Smooth muscle cell (in vitro differentiated cells): Measurements from ENCODE around the gene SLC25A13. TPM values are rescaled to one million over a fixed set of nuclear protein-coding genes. Genes with fewer than 3 reads are reported as not detected.
"Not testable (repeated sequence)": the region's sequence is repeated elsewhere in the genome, so short reads cannot be mapped to it uniquely, and the experiment has no call there.

Source experiments
- DNase-seq: peaks from one replicate; lab custom pipeline; 2025; ENCODE audit not compliant: unreplicated experiment; lab: John Stamatoyannopoulos, UW
- H2AFZ ChIP-seq: fragments of 200-600 bp; sonication (generic); 2 replicates; pipeline ENCODE4 v1.6.0; 2016; ENCODE audit warnings: antibody characterized with exemption, low read depth, mild to moderate bottlenecking
- H3F3A ChIP-seq: fragments of 200-600 bp; sonication (generic); 2 replicates; pipeline ENCODE4 v1.6.0; 2017; ENCODE audit warnings: antibody characterized with exemption, low read depth
- H3K27ac ChIP-seq: fragments of 200-600 bp; sonication (generic); 2 replicates; pipeline ENCODE4 v1.5.1; 2016; ENCODE audit warnings: low read depth, mild to moderate bottlenecking
- H3K27me3 ChIP-seq: fragments of 200-600 bp; sonication (generic); 2 replicates; pipeline ENCODE4 v1.6.1; 2016; ENCODE audit warnings: low read depth, mild to moderate bottlenecking
- H3K36me3 ChIP-seq: fragments of 200-600 bp; sonication (generic); 2 replicates; pipeline ENCODE4 v1.5.1; 2016; ENCODE audit warnings: low read depth
- H3K4me1 ChIP-seq: fragments of 200-600 bp; sonication (generic); 2 replicates; pipeline ENCODE4 v1.5.1; 2016; ENCODE audit warnings: low read depth
- H3K4me2 ChIP-seq: fragments of 200-600 bp; sonication (generic); 2 replicates; pipeline ENCODE4 v1.6.0; 2016; ENCODE audit warnings: mild to moderate bottlenecking
- H3K4me3 ChIP-seq: fragments of 200-600 bp; sonication (generic); 2 replicates; pipeline ENCODE4 v1.5.1; 2016; ENCODE audit warnings: mild to moderate bottlenecking
- H3K79me2 ChIP-seq: fragments of 200-600 bp; sonication (generic); 2 replicates; pipeline ENCODE4 v1.6.0; 2016; ENCODE audit warnings: low read depth, mild to moderate bottlenecking
- H3K9ac ChIP-seq: fragments of 200-600 bp; sonication (generic); 2 replicates; pipeline ENCODE4 v1.6.0; 2016; ENCODE audit warnings: low read depth
- H3K9me3 ChIP-seq: fragments of 200-600 bp; sonication (generic); replicated peaks from 2 replicates; pipeline ENCODE4 v1.5.1; 2016; ENCODE audit warnings: low read depth
- H4K20me1 ChIP-seq: fragments of 200-600 bp; sonication (generic); 2 replicates; pipeline ENCODE4 v1.6.0; 2016; ENCODE audit warnings: low read depth
- WGBS: methylation state at CpG from one replicate; pipeline ENCODE4 v1.1.7; 2016; ENCODE audit warnings: low lambda C conversion rate; 5-methylcytosine and 5-hydroxymethylcytosine counted together
- polyA plus RNA-seq: library from polyadenylated mRNA; unstranded; fragments of >200 nt; fragmentation: Nextera tagmentation; extraction: Ambion mirVana; gene quantifications from 2 replicates; pipeline ENCODE4 v1.2.1, GENCODE V29; 2016
- total RNA-seq: library from RNA; depleted of rRNA; stranded (reverse); fragments of >200 nt; gene quantifications from 2 replicates; pipeline ENCODE4 v1.2.3, GENCODE V29; 2014
- TF ChIP-seq, protein P1 (sequence below): fragments of 200-600 bp; sonication (generic); IDR thresholded peaks from 2 replicates; pipeline ENCODE4 v1.5.1; 2017; ENCODE audit warnings: borderline replicate concordance, mild to moderate bottlenecking, antibody characterized with exemption; ENCODE audit not compliant: insufficient read depth, poor library complexity, severe bottlenecking

Gene SLC25A13
- total and polyA plus RNA-seq, 2 experiments from 2014 or later: 28.0 to 48.2 TPM

GRCh38 chr7:96330193-96330592 lies 8.3 kb upstream of the SLC25A13 start:
- H3K79me2 ChIP-seq: no peaks in the 10 kb centered on the region
- H3K4me1 ChIP-seq: no peaks in the 10 kb centered on the region
- H2AFZ ChIP-seq: peak overlapping the region; percentile 42
- no peak overlapping the region for H3K4me2 ChIP-seq
- no peak overlapping the region for H3K27ac ChIP-seq
- DNase-seq: no peak
- H3K9me3 ChIP-seq: no peaks in the 10 kb centered on the region
- 89% methylated on average over 2 of the region's 2 CpGs for WGBS
- no peaks in the 10 kb centered on the region for H3K27me3 ChIP-seq
- H3K36me3 ChIP-seq: no peaks in the 10 kb centered on the region
- no peaks in the 10 kb centered on the region for H4K20me1 ChIP-seq
- TF ChIP-seq, protein P1, sequence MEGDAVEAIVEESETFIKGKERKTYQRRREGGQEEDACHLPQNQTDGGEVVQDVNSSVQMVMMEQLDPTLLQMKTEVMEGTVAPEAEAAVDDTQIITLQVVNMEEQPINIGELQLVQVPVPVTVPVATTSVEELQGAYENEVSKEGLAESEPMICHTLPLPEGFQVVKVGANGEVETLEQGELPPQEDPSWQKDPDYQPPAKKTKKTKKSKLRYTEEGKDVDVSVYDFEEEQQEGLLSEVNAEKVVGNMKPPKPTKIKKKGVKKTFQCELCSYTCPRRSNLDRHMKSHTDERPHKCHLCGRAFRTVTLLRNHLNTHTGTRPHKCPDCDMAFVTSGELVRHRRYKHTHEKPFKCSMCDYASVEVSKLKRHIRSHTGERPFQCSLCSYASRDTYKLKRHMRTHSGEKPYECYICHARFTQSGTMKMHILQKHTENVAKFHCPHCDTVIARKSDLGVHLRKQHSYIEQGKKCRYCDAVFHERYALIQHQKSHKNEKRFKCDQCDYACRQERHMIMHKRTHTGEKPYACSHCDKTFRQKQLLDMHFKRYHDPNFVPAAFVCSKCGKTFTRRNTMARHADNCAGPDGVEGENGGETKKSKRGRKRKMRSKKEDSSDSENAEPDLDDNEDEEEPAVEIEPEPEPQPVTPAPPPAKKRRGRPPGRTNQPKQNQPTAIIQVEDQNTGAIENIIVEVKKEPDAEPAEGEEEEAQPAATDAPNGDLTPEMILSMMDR: no peak
- no peak overlapping the region for H3K9ac ChIP-seq
- no peak overlapping the region for H3K4me3 ChIP-seq
- no peaks in the 10 kb centered on the region for H3F3A ChIP-seq

GRCh38 chr7:96329241-96329640 lies 7.3 kb upstream of the SLC25A13 start:
- no peaks in the 10 kb centered on the region for H3K4me1 ChIP-seq
- no peak overlapping the region for H3K4me3 ChIP-seq
- 82% methylated on average over 1 of the region's 1 CpG for WGBS
- no peaks in the 10 kb centered on the region for H3K27me3 ChIP-seq
- TF ChIP-seq, protein P1: no peak
- no peak overlapping the region for H3K4me2 ChIP-seq
- no peak for DNase-seq
- no peaks in the 10 kb centered on the region for H3F3A ChIP-seq
- H3K27ac ChIP-seq: no peak overlapping the region
- no peaks in the 10 kb centered on the region for H3K36me3 ChIP-seq
- no peaks in the 10 kb centered on the region for H3K9me3 ChIP-seq
- H3K9ac ChIP-seq: no peak overlapping the region
- H2AFZ ChIP-seq: no peak overlapping the region
- H4K20me1 ChIP-seq: no peaks in the 10 kb centered on the region
- no peaks in the 10 kb centered on the region for H3K79me2 ChIP-seq

DNA sequence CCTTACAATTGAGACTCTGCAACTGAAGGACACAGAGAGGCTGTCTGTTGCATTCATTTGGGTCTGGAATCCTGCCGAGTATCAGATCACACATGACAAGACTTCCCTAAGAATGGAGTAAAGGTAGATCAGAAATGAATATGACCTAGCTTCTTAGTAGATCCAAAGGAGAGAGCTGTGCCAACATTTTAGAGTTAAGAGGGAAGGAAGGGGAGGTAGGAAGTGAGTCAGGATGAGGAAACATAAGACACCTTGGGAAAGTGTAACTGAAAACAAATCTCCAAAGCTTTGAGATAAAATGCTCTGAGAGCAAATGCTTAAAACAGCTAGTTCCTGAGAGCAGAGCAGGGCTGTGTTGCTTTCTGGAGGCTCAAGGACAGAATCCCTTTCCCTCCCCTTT lies 6.1 kb upstream of the SLC25A13 start:
- no peak for DNase-seq
- Histone ChIP-seq H4K20me1 (no peaks in the 10 kb centered on the region), H3K4me2 (no peak overlapping the region), H3K36me3 (no peaks in the 10 kb centered on the region), H3K9ac (no peak overlapping the region), H3F3A (no peaks in the 10 kb centered on the region), H3K79me2 (no peaks in the 10 kb centered on the region), H3K4me1 (no peaks in the 10 kb centered on the region), H2AFZ (no peak overlapping the region), H3K4me3 (no peak overlapping the region), H3K9me3 (no peaks in the 10 kb centered on the region), H3K27ac (no peak overlapping the region), H3K27me3 (no peaks in the 10 kb centered on the region)
- WGBS: 88% methylated on average over 1 of the region's 1 CpG
- TF ChIP-seq, protein P1: no peak

- Histone ChIP-seq H3K9ac (no peak overlapping the region), H3K4me1 (no peaks in the 10 kb centered on the region), H3K79me2 (no peaks in the 10 kb centered on the region), H3K4me2 (no peak overlapping the region), H3F3A (no peaks in the 10 kb centered on the region), H3K27ac (no peak overlapping the region), H3K36me3 (no peaks in the 10 kb centered on the region), H4K20me1 (no peaks in the 10 kb centered on the region), H3K9me3 (no peaks in the 10 kb centered on the region), H2AFZ (no peak overlapping the region), H3K27me3 (no peaks in the 10 kb centered on the region), H3K4me3 (no peak overlapping the region)
- TF ChIP-seq, protein P1: no peak
- no peak for DNase-seq
- WGBS: 99% methylated on average over 3 of the region's 3 CpGs
Measured at GRCh38 chr7:96327429-96327828, 5.5 kb upstream of the SLC25A13 start.

GRCh38 chr7:96326752-96327151 lies 4.9 kb upstream of the SLC25A13 start:
- H4K20me1 ChIP-seq, H3K9me3 ChIP-seq, DNase-seq, H3K4me3 ChIP-seq, H3K4me1 ChIP-seq, H2AFZ ChIP-seq, H3F3A ChIP-seq, H3K36me3 ChIP-seq, H3K27me3 ChIP-seq, H3K27ac ChIP-seq, H3K4me2 ChIP-seq, H3K79me2 ChIP-seq, H3K9ac ChIP-seq: not testable (repeated sequence)
- 44% methylated on average over 2 of the region's 2 CpGs for WGBS
